COR-L47 (cell line): ENCODE measurements around the gene TBX20.

Experiments used
- DNase-seq: peaks from one replicate; lab custom pipeline; 2025; lab: John Stamatoyannopoulos, UW

TBX20 gene, protein sequence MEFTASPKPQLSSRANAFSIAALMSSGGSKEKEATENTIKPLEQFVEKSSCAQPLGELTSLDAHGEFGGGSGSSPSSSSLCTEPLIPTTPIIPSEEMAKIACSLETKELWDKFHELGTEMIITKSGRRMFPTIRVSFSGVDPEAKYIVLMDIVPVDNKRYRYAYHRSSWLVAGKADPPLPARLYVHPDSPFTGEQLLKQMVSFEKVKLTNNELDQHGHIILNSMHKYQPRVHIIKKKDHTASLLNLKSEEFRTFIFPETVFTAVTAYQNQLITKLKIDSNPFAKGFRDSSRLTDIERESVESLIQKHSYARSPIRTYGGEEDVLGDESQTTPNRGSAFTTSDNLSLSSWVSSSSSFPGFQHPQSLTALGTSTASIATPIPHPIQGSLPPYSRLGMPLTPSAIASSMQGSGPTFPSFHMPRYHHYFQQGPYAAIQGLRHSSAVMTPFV

DNA sequence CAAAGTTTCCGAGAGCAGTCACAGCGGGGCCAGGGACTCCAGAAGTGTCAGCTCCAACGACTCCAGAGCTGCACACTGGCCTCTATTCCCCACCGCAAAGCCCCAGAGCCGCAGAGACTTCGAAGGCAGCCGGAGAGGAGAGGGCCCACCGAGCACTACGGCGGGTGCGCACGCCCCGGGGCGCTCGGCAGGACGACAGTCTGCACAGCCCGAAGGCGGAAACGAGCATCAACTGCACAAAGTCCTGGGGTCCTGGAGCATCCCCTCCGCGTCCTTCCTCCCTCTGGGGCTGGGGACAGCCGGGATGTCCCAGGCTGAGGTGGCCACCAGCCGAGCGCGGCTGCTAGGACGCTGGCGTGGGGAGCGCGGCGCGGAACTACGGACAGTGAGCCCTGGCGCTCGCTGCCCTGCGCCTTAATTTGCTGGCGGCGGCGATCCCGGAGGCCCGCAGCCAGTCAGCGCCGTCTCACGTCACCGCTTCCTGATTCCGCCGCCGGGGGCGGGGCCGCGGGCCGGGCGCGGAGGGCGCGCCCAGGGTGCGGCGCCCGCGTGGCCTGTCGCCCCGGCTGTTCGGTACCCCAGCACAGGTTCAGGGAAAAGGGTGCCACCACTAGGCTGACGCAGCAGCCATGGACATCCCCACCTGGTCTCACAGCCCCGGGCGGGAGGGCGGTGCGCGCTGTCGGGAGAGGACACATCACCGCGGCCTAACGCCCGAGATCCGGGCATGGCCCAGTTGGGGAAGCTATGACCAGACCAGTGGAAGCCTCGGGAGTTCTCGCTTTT lies at the start of gene TBX20:
TSS of gene TBX20 (minus strand) at position 391 of the 786 bp plus-strand sequence. CDS start 480 bp downstream, outside the sequence.
- DNase-seq, result no peak

DNA sequence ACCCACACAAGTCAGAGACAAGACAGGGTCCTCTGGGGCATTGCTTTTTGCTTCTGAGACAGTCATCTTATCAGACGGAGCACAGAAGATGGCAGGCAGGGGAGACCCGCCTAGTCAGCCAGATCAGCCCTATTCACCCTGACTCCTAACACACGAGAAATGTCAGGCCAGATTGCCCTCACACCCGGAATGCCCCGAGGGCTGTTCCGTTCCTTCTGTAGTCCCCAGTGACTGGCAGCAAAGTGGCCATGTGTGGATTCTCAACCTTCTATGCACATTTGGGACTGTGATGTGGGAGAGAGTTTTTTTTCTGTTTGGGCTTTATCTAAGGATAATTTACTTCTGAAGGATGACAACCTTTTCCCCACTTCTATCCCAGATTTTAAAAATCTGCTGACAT lies 35.5 kb upstream of the TBX20 start:
- no peak for DNase-seq

DNA sequence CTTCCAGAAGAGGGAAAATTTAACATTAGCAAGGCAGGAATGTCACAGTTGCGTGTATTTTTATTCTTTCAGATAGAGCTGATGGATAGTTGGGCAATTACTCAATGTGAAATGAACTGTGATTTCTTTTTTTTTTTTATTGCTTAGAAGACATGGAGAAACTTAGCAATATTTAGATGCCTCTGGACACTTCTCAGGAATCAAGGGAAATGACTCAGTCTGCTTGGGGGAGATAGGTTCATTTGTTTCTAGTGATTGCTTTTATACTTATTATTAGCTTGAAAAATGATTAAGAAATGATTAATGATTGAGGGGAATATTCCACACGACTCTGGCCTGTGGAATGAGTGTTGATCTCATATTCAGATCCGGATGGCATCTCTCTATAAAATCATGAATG lies 33.1 kb upstream of the TBX20 start:
- no peak for DNase-seq

DNA sequence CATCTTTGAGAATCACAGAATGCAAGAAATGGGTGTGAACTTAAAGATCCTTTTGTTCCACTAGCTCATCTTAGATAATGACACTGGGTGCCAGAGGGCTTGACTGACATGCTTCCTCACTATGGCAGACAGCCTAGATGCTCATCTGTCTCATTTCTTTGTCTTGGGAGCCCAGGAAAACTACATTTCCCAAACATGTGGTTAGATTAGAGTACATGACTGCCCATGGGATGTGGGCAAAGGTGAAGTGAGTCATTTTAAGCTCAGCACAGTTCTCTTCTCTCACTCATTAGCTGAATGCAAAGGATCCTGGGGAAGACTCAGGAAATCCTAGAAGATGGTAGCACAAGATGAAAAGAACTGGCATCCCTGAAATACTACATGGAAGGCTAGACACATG lies 32.5 kb upstream of the TBX20 start:
- DNase-seq, result no peak

DNA sequence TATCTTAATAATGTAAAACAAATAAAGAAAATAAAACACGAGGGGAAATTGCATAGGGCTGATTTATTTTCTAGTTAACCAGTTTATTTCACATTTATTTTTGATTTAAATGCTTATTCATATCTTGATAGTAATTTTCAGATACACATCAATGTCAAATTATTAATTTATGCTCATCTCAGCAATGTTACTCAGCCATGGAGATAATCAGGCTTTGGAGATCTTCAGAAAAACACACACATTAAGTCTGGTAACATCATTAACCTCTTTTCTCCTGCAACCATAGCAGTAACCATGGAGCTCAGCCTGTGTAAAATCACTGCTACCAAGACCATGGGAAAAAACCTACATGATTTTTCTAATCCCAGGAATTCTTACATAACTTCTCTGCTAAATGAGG lies 31.9 kb upstream of the TBX20 start:
- no peak for DNase-seq

DNA sequence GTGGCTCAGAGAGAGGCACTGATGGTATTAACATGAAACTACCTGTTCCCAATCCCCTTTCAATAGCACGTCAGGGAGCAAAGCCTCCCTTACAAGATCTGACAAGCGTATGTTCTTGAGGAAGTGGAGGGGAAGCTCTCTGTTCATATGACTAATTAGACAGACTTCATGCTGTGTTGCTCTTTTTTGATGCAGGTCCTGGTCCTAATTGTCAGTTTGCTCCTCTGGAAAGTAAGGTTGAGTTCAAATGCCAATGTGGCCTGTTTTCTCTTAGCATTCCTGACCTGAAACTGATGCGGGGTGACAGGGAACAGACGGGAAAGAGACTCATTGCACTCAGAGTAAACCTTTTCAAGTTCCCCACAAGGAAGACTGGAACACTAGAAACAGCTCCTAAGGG lies 27.0 kb upstream of the TBX20 start:
- no peak for DNase-seq

DNA sequence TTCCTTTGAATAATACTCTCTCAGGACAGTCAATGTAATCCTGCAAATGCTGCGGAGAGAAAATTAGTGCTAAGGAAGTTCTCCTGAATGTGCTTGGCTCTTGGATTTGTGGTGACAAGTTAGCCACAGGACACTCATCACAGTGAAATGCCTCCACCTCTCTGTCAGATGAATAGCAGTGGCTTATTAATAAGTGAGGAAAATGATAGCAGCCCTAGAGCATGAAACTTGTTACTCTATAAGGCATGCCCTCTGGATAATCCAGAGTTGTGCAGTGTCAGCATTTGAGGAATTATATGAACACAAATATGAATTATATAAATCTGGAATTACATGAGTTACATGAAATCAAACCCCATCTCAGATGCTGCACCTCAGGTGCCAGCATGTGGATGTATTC lies 23.5 kb upstream of the TBX20 start:
- DNase-seq, result no peak

DNA sequence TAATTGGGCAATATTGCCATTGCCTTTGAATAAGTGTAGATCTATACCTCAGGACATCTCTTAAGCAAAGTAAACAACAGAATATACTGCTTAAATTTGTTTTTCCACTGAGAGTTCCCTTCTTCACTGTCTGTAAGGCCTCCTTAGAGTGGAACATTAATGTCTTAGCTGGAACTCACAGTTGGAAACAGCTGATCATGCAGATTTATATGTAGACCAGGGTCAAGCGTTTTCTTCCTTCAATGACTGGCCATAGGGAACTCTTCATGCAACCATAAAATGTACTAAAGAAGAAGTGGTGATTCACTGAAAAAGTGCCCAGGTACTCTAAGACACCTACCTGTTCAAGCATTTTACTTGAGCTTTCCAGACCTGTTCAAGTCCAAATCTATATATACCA lies 18.3 kb upstream of the TBX20 start:
- DNase-seq, result no peak

DNA sequence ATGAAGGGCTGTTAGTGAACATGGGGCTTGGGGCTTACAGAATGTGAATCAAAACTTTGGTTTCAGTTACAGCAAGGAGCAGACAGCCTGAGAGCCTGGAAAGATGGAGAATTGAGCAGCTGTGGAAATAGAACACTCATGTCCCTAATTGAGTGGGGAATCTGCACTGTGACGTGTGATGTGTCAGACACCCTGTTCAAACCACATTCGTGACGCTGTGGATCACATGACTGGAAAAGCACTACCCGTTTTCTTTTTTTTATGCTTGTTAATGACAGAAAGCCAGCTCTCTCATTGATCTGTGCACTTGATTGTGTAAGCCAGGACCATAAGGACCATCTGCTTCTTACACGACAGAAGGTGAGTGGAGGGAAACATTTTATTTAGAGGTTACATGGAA lies 15.1 kb upstream of the TBX20 start:
- no peak for DNase-seq

DNA sequence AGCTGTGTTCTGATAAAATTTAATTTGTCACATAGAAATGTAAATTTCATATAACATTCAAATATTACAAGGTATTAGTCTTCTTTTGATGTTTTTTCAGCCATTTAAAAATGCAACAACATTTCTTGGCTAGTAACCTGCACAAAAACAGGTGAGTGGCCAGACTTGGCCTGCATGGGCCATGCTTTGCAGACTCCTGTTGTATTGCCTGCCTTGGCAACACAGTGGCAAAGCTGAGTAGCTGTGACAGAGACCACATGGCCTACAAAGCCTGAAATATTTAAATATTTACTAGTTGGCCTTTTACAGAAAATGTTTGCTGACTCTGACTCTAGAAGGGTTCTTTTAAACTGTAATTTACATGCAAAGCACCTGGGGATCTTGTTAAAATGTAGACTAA lies 13.5 kb upstream of the TBX20 start:
- no peak for DNase-seq

DNA sequence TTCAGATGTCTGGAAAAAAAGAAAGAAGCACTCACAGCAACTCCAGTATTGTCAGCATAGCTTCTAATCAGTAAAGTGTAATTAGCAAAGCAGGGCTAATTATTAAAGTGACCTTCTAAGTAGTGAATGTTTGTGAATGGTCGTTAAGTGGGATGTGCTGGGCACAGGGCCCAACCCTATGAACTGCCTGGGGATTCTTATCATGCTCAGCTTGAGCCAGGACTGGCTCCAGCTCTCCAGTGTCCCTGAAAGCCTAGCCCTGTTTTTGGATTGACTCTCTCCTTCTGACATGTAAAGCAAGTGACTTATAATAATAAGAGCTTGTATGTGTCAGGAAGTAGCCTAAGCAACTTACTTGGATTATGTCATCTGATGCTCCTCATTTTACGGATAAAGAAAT lies 9.5 kb upstream of the TBX20 start:
- no peak for DNase-seq

DNA sequence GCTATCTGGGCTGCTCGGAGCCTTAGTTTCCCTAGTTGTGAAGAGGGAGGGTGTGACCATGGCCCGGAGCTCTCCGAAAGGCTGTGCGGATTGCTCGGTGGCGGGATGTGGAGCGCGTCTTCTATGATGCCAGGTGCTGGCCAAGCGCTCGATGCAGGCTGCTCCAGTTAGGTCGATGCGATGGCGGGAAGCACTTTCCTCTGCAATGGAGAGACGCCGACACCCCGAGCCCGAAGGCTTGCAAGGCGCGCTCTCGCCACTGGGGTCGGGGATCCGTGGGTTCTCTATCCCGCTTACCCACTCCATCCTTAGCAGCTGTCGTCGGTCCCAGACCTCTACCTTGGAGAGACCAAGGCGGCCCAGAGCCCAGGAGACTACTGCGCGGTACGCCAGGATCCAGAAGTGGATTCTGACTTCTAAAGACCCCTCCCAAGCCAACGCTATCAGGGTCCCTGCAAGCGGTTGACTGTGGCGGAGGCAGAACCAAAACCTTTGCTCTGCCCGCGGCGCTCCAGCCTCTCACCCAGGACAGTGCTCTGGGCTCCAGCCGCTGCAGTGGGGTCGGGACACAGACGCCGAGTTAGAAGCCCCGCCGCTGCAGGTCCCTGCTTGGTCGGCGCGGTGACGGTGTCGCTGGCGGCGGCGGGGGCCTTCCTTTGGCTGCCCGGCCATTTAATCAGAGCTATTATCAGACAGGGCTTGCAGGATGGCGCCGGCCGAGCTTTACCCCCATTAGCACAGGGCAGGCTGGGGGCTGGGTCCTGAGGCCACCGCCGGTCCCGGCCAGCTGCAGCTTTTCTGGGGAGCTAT lies 7.8 kb upstream of the TBX20 start:
- no peak for DNase-seq

DNA sequence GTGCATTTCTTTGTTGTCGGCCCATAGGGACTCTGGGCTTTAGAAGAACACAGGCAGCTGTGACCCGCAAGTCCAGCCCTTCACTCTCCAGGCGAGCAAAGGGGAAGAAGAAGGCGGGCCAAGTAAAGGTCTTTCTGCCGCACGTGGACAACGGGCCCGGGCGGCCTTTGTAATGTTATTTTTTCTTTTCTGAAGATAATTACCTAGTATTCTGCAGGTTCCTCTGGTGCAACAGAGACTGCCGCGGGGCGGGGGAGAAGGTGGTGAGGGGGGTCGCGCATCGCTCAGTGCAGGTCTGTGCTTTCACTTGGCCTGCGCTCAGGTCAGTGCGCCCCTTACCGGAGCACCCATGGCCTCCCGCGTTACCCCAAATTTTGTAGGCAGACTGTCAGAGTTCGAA lies 7.1 kb upstream of the TBX20 start:
- no peak for DNase-seq

DNA sequence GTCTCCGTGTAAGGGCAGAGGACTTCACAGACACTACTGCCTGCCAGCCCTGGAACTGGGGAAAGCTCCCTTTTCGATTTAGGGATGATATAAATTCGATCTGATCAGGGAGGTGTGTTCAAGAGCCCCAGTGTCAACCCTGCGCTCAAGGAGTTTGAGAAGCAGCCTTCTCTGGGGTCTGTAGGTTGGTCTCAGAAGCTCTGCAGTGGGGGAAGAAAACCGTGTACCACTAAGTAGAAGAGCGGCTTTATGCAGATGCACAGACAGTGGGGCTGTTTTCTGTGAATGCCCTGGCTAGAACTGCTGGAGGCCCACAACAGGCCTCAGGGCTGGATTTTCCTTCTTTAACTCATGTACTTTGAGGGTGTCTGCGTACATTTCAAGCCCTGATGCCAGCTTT lies 6.3 kb upstream of the TBX20 start:
- no peak for DNase-seq

DNA sequence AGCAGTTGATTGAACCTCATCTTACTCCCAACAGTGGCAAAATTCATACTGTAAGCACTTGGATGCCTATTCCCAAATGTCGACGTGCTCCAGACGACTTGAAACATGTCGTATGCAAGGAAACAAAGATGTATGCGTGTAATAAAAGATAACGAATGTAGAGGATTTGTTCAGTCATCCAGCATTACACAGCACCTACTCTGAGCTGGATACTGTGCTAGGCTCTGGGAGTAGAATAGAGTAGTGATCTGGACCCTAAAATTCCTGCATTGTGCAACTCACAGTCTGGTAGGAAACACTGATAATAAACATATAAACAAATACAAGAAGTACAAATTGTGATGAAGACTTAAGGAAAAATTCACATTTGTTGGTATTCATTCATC lies 5.6 kb upstream of the TBX20 start:
- no peak for DNase-seq

DNA sequence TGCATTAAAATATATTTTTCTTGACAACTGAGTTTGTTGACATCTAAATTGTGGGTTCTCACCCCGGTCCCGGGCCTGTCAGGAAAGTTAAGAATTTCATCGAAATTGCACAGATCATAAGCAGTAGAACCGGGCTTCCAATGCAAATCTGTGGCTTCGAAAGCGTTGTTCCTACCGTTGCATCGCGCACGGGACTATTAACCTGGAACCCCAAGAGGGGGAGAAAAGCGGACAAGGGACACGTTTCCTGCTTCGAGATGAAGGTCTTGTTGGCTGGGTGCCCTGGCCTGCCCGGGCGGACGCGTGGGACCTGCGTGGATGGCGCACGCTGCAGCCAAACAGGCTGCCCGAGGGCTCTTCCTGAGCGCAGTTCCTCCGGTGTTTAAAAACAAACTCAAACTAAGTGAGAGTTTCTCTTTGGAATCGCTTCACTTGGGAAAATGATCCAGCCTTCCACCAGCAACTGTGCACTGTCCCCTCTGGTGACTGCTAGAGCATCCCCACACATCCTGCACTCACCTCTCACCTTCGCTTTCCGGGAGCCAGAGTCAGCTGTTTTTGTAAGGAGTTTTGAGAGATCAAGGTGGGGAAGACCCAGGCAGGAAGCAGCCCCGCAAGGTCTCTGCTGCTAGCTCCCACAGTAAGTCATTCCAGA lies 5.1 kb upstream of the TBX20 start:
- no peak for DNase-seq

DNA sequence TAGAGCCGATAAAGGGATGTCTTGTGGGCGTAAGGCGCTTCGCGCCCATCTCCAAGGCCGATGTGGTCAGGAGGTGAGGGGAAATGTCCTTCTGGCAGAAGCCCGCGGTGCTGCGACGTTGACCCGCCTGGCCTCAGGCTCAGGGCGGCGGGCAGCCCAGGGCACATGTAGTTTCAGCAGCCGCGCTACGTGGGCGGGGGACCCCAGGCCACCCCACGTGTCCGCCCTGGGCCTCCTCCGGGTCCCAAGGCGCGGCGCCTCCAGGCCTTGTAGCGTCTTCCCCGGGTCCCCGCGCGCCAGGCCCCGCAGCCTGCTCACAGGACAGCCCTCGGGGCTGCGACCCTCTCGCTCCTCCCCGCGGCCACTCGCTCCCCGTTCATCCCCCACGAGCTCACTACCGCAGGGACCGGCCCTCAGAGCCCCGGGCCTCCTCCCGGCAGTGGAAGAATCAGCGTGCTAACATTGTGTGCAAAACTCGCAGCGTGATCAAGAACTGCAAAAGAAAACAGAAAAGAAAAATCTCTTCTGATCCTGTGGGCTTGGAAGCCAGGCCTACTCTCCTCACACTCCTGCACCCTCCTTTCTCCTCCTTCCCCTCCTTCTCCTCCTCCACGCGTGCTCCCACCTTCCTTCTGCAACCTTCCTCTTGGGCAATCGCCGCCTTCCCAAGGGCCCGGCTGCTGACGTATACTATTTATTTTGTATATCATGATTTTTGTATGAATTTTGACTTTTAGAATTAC lies 4.4 kb upstream of the TBX20 start:
- DNase-seq, result no peak

DNA sequence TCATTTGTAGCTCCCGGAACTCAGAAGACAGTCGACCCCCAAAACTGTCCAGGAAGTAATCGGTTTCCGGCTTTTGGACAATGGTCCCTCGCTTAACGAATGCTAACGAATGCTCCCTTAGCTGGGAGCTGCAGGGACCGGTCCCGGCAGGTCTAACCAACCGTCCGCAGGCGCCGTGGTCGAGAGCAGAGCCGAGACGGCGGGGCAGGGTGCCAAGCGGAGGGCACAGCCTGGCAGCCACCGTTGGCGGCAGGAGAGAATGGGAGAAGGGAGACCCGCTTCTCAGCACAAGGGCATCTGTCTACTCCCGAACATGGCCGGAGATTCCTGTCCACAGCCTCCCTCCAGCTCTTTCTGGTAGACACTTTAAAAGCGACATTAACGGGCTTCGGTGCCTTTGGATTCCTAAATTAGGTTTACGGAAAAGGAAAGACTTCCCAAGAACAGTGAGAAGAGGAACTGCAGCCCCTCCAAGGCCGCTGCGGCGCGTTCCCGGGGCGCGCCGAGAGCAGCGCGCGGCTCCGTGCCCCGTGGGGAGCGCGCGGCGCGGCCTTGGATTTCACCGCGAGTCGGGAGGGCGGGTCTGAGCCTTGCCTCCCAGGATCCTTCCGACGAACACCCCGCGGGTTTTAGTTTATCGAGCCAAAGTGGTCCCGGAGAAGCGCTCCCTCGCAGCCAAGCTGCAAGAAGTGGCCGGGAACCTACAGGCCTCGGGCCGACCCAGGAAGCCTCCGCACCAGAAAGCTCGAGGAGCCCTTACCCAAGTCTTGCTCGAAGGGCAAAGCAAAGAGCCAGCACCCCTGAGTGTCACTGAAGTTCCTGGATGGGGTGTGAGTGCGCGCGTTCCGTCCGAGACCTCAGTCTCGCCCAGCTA lies 3.6 kb upstream of the TBX20 start:
- no peak for DNase-seq

DNA sequence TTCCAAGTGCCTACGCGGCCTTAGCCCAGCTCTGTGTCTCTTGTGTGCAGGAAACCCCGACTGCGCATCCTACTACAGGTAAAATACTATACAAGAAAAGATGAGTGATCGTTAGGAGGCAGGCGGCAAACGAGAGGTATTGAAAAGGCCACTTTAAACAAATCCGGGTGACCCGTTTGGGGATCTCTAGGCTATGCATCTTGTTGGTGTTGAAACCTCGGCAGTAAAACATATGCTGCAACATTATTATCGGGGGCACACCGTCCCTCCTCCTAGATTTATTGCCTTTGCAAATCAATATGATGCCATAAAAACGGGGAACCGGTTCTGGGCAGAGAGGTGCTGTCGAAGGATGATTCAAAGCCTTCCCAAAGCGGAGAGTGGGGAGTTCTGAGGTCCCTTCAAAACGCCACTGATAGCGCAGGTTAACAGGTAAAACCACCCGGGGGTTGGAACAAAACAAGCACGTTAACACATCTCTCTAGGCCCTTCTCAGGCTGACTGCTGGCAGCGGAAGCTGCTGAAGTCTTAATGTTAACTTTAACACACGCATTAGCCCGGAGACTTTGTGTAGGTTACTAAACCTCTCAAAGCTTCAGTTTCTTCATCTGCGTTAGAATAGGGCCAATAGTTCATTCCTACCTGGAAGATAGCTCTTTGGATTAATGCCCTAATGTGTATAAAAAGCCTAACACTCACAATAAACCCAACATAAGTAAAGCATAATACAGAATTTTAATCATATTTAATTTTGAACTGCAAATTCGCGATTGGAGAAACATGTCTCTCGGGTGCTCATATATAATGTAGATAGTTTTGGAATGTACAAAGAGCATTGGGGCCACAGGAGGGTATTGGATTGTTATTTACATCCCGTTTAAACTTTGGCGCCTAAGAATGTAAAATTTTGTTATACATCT lies 2.6 kb upstream of the TBX20 start:
- DNase-seq, result no peak
